ENCODE results near the gene AMOTL1. TPM values are rescaled to one million over a fixed set of nuclear protein-coding genes. Genes with fewer than 3 reads are reported as not detected.
"Not testable (repeated sequence)": the region's sequence is repeated elsewhere in the genome, so short reads cannot be mapped to it uniquely, and the experiment has no call there.

Gene AMOTL1
- total RNA-seq, 2 donors from 2014 or later = 0.25 to 2.0 TPM

- H3K27ac Mint-ChIP-seq = peak overlapping the region; percentile 27
- ATAC-seq (no peak), DNase-seq (no peak)
- no peaks in the 10 kb centered on the region for H3K36me3 Mint-ChIP-seq (ENCODE audit: low read depth)
- H3K4me3 Mint-ChIP-seq = no peak overlapping the region
- peaks cover 13% of the 10 kb centered on the region for H3K27me3 Mint-ChIP-seq
- H3K4me1 Mint-ChIP-seq = no peaks in the 10 kb centered on the region
- no peaks in the 10 kb centered on the region for H3K9me3 ChIP-seq (ENCODE audit: control insufficient read depth, low read length, poor library complexity, severe bottlenecking)
Observed at GRCh38 chr11:94795476-94796189, 27.5 kb downstream of the AMOTL1 start.

DNA sequence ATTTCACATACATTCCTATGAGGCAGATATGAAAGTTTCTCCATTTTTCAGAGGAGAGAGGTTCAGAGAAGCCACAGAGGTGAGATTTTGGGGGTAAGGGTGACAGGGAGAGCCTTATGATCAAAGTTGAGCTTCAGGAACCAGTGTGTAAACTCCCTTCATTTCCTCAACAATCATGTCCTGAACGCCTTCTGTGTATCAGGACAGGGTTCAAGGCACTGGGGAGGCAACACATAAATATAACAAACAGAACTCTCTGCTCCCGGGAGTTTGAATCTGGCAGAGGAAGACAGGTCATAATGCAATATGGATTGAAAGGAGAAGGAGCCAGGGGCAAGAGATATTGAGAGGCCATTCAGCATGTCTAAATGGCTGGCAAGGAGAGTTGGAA lies 28.0 kb downstream of the AMOTL1 start:
- H3K36me3 Mint-ChIP-seq (ENCODE audit: low read depth) = no peaks in the 10 kb centered on the region
- peaks cover 15% of the 10 kb centered on the region for H3K27me3 Mint-ChIP-seq
- H3K27ac Mint-ChIP-seq = no peak overlapping the region
- H3K4me3 Mint-ChIP-seq = no peak overlapping the region
- no peaks in the 10 kb centered on the region for H3K9me3 ChIP-seq (ENCODE audit: control insufficient read depth, low read length, poor library complexity, severe bottlenecking)
- H3K4me1 Mint-ChIP-seq = no peaks in the 10 kb centered on the region
- DNase-seq (no peak), ATAC-seq (no peak)

GRCh38 chr11:94796863-94797262 lies 28.7 kb downstream of the AMOTL1 start:
- no peak for DNase-seq
- Mint-ChIP-seq H3K27ac (no peak overlapping the region), H3K36me3 (ENCODE audit: low read depth) (no peaks in the 10 kb centered on the region), H3K27me3 (peaks cover 19% of the 10 kb centered on the region), H3K4me3 (no peak overlapping the region), H3K4me1 (no peaks in the 10 kb centered on the region)
- no peak for ATAC-seq
- H3K9me3 ChIP-seq (ENCODE audit: control insufficient read depth, low read length, poor library complexity, severe bottlenecking) = no peaks in the 10 kb centered on the region

GRCh38 chr11:94799726-94800125 lies 31.6 kb downstream of the AMOTL1 start:
- DNase-seq = no peak
- Mint-ChIP-seq H3K27me3 (peaks cover 13% of the 10 kb centered on the region), H3K4me3 (no peak overlapping the region), H3K27ac (no peak overlapping the region), H3K4me1 (no peaks in the 10 kb centered on the region), H3K36me3 (ENCODE audit: low read depth) (no peaks in the 10 kb centered on the region)
- no peak for ATAC-seq
- no peaks in the 10 kb centered on the region for H3K9me3 ChIP-seq (ENCODE audit: control insufficient read depth, low read length, poor library complexity, severe bottlenecking)

DNA sequence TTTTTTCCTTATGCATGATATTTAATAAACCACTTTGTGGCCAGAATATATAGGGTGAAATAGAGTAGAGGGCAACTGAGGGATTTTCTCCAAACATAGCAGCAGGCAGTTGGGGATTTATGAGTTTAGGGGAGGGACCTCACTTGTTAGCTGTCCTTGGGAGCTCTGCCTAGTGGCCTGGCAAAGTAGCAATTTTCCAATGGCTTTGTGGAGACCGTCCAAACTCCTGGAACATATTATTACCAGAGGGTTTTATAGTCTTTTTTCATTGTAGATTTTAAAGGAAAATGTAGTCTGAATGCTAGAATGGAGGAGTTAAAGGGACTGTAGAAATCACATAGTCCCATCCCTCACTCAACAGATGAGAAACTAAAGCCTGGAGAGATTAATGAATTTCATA lies 32.3 kb downstream of the AMOTL1 start:
- no peak for ATAC-seq
- H3K36me3 Mint-ChIP-seq (ENCODE audit: low read depth) = no peaks in the 10 kb centered on the region
- peaks cover 10% of the 10 kb centered on the region for H3K27me3 Mint-ChIP-seq
- no peak for DNase-seq
- H3K27ac Mint-ChIP-seq = no peak overlapping the region
- H3K9me3 ChIP-seq (ENCODE audit: control insufficient read depth, low read length, poor library complexity, severe bottlenecking) = no peaks in the 10 kb centered on the region
- no peak overlapping the region for H3K4me3 Mint-ChIP-seq
- no peaks in the 10 kb centered on the region for H3K4me1 Mint-ChIP-seq

- DNase-seq (no peak), ATAC-seq (no peak)
- Mint-ChIP-seq H3K4me3 (no peak overlapping the region), H3K27ac (no peak overlapping the region), H3K4me1 (no peaks in the 10 kb centered on the region), H3K27me3 (peaks cover 24% of the 10 kb centered on the region), H3K36me3 (ENCODE audit: low read depth) (no peaks in the 10 kb centered on the region)
- no peaks in the 10 kb centered on the region for H3K9me3 ChIP-seq (ENCODE audit: control insufficient read depth, low read length, poor library complexity, severe bottlenecking)
Observed at GRCh38 chr11:94801866-94802460, 33.8 kb downstream of the AMOTL1 start.

DNA sequence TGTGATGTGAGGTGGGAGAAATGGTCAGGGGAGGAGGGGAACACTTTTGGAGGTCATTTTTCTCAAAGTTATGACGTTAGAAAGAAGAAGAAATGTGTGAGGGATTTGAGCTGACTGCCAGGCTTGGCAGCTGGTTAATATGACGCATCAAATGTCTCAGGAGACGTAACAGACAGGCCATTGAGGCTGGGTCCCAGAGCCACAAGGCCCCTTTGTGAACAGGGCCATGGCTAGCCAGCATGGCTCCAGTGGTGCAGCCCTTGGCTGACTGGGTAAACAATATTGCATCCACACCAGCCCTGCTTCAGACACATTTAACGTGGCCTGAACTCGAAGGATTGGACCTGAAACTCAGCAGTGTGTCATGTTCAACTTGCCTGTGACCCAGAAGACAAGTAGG lies 34.3 kb downstream of the AMOTL1 start:
- H3K9me3 ChIP-seq (ENCODE audit: control insufficient read depth, low read length, poor library complexity, severe bottlenecking) = no peaks in the 10 kb centered on the region
- Mint-ChIP-seq H3K27me3 (peaks cover 26% of the 10 kb centered on the region), H3K4me3 (no peak overlapping the region), H3K36me3 (ENCODE audit: low read depth) (no peaks in the 10 kb centered on the region), H3K27ac (no peak overlapping the region), H3K4me1 (no peaks in the 10 kb centered on the region)
- ATAC-seq = no peak
- no peak for DNase-seq

DNA sequence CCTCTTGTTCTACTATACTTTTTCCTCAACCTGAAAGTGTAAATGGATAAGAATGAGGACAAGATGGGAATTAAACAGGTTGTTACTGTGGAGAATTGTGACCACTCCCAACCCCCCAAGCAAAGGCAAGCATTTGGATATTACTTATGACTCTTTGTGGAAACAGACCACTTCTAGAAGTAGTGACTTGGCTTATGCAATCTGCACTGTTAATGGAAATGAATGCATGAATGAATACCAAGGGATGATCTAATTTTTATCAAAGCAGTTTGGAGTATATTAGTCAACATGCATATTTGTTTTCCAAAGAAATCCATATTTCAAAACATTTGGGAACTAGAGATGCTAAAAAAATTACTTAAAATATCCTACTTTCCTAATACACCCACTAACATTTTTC lies 35.3 kb downstream of the AMOTL1 start:
- H3K36me3 Mint-ChIP-seq (ENCODE audit: low read depth) = no peaks in the 10 kb centered on the region

DNA sequence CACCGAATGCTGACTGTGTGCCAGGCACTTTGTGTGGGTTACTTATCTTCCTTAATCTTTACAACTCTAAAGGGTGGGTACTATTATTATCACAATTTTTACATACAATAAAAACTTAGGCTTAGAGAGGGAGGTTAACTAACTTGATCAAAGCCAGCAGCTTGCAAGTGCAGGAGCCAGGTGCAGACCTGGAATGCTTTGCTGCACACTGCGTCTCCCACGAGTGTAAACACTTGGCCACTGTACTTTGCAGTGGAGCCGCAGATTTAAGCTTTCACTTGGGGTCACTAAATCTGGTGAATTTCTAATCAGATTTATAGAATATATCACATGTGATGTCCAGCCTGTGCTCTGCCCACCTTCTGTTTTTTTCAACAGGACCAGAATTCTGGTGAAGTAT lies 36.7 kb downstream of the AMOTL1 start:
- Mint-ChIP-seq H3K4me3 (no peak overlapping the region), H3K36me3 (ENCODE audit: low read depth) (no peaks in the 10 kb centered on the region), H3K27me3 (peaks cover 31% of the 10 kb centered on the region), H3K27ac (no peak overlapping the region), H3K4me1 (no peaks in the 10 kb centered on the region)
- DNase-seq = no peak
- H3K9me3 ChIP-seq (ENCODE audit: control insufficient read depth, low read length, poor library complexity, severe bottlenecking) = no peaks in the 10 kb centered on the region
- no peak for ATAC-seq

More for the DNA sequence above, 35.3 kb downstream of the AMOTL1 start:
- H3K27me3 Mint-ChIP-seq = peaks cover 30% of the 10 kb centered on the region
- no peak overlapping the region for H3K27ac Mint-ChIP-seq
- no peaks in the 10 kb centered on the region for H3K4me1 Mint-ChIP-seq
- H3K4me3 Mint-ChIP-seq = no peak overlapping the region
- no peak for DNase-seq
- H3K9me3 ChIP-seq (ENCODE audit: control insufficient read depth, low read length, poor library complexity, severe bottlenecking) = no peaks in the 10 kb centered on the region
- ATAC-seq = no peak

- Mint-ChIP-seq H3K27ac (no peak overlapping the region), H3K4me1 (no peaks in the 10 kb centered on the region), H3K36me3 (ENCODE audit: low read depth) (no peaks in the 10 kb centered on the region), H3K4me3 (no peak overlapping the region), H3K27me3 (peaks cover 38% of the 10 kb centered on the region)
- ATAC-seq = no peak
- H3K9me3 ChIP-seq (ENCODE audit: control insufficient read depth, low read length, poor library complexity, severe bottlenecking) = no peaks in the 10 kb centered on the region
- no peak for DNase-seq
Observed at GRCh38 chr11:94806014-94806413, 37.9 kb downstream of the AMOTL1 start.

- H3K4me1 Mint-ChIP-seq = no peaks in the 10 kb centered on the region
- no peak overlapping the region for H3K4me3 Mint-ChIP-seq
- no peaks in the 10 kb centered on the region for H3K36me3 Mint-ChIP-seq (ENCODE audit: low read depth)
- H3K9me3 ChIP-seq (ENCODE audit: control insufficient read depth, low read length, poor library complexity, severe bottlenecking) = no peaks in the 10 kb centered on the region
- DNase-seq = no peak
- no peak for ATAC-seq
- H3K27ac Mint-ChIP-seq = no peak overlapping the region
- H3K27me3 Mint-ChIP-seq = peaks cover 34% of the 10 kb centered on the region
Observed at GRCh38 chr11:94806419-94806818, 38.3 kb downstream of the AMOTL1 start.

- no peak overlapping the region for H3K4me3 Mint-ChIP-seq
- ATAC-seq (no peak), DNase-seq (no peak)
- no peaks in the 10 kb centered on the region for H3K4me1 Mint-ChIP-seq
- H3K36me3 Mint-ChIP-seq (ENCODE audit: low read depth) = peaks cover 2% of the 10 kb centered on the region
- no peak overlapping the region for H3K27ac Mint-ChIP-seq
- H3K9me3 ChIP-seq (ENCODE audit: control insufficient read depth, low read length, poor library complexity, severe bottlenecking) = no peaks in the 10 kb centered on the region
- peaks cover 47% of the 10 kb centered on the region for H3K27me3 Mint-ChIP-seq
Observed at GRCh38 chr11:94809251-94809650, 41.1 kb downstream of the AMOTL1 start.

DNA sequence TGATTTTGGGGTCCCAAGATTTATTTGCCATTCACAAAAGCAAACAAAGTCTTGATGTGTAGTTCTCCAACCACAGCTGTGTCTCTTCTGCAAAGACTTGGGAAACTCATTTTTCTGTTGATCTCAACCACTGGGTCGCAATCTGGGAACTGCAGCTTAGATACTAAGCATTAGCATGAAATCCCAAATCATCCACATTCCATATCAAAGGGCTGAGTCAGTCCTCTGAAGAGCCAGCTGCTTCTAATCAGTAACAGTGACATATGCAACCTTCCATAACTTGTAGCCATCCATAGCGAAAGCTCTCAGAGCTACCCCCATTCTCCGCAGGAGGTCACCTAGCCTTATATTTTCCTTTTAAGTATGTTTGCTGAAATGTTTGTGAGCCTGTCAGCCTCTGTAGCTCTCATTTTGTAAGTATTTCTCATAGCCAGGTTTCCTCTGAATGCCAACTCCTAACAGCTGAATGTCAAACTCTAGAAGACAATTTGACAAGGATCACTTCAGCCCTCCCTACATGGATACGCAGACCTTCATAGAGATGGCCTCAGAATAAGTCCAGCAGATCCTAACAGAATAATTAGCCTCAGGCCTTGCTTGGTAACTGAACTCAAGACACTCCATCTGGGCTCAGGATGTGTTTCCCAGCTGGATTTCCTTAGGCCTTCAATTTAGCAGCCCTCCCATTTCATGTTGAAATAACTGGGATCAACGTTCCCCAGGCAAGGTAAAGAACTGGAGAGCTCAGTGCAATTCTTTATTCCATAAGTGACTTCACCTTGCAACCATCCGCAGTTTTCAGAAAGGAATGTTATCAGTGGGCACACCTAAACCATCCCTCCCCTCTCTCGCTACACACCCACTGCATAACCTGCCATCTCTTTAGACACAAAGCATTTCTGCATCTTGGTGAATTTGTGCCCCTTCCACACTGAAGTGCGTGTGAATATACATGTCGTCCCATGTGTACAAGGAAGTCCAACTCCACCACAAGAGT lies 44.9 kb downstream of the AMOTL1 start:
- not testable (repeated sequence) for H3K27ac Mint-ChIP-seq

More for the DNA sequence above, 44.9 kb downstream of the AMOTL1 start:
- not testable (repeated sequence) for H3K36me3 Mint-ChIP-seq (ENCODE audit: low read depth); ATAC-seq; DNase-seq; H3K4me3 Mint-ChIP-seq; H3K9me3 ChIP-seq (ENCODE audit: control insufficient read depth, low read length, poor library complexity, severe bottlenecking); H3K4me1 Mint-ChIP-seq
- H3K27me3 Mint-ChIP-seq = peaks cover 32% of the 10 kb centered on the region
